PC-9 (cell line): Measurements from ENCODE around the gene TRABD2B. TPM values are rescaled to one million over a fixed set of nuclear protein-coding genes. Genes with fewer than 3 reads are reported as not detected.

Experiments used
- BruUV-seq: library from RNA; stranded (reverse); fragments of 400-500 nt; replicated peaks from 2 replicates; lab custom pipeline; 2021; lab: Mats Ljungman, UMichigan
- CTCF ChIA-PET: fragments of 300-600 bp; sonication (Branson Sonifier 250); formaldehyde crosslinking; loops from one replicate; lab custom pipeline; 2022; ENCODE audit warnings: antibody characterized with exemption; lab: Charles Lee
- POLR2A ChIA-PET: fragments of 300-600 bp; sonication (Branson Sonifier 250); formaldehyde crosslinking; loops from one replicate; lab custom pipeline; 2022; ENCODE audit warnings: antibody characterized with exemption; ENCODE audit not compliant: unreplicated experiment; lab: Charles Lee
- DNase-seq, 2 experiments: peaks; one replicate each; pipeline versions ENCODE4 v3.0.0 to v3.0.0-alpha.2; 2015 to 2022; ENCODE audit warnings: mixed read lengths in 1 of 2
- H2AFZ ChIP-seq: fragments of 200-600 bp; sonication (generic); 2 replicates; pipeline ENCODE4 v1.8.1; 2017; ENCODE audit warnings: antibody characterized with exemption
- H3F3A ChIP-seq: fragments of 200-600 bp; sonication (generic); 2 replicates; pipeline ENCODE4 v1.8.1; 2017; ENCODE audit warnings: antibody characterized with exemption, mild to moderate bottlenecking, low read depth; ENCODE audit not compliant: insufficient read depth
- H3K27ac ChIP-seq: fragments of 200-600 bp; sonication (generic); 2 replicates; pipeline ENCODE4 v1.6.1; 2016; ENCODE audit warnings: mixed run types
- H3K27me3 ChIP-seq: fragments of 200-600 bp; sonication (generic); 2 replicates; pipeline ENCODE4 v1.6.1; 2016; ENCODE audit warnings: low read depth, mixed run types; ENCODE audit not compliant: insufficient read depth
- H3K36me3 ChIP-seq: fragments of 200-600 bp; sonication (generic); 2 replicates; pipeline ENCODE4 v1.6.1; 2016; ENCODE audit warnings: low read depth, mixed run types
- H3K4me1 ChIP-seq: fragments of 200-600 bp; sonication (generic); replicated peaks from 2 replicates; pipeline ENCODE4 v1.6.1; 2016; ENCODE audit warnings: mixed run types; ENCODE audit not compliant: insufficient read depth
- H3K4me2 ChIP-seq: fragments of 200-600 bp; sonication (generic); 2 replicates; pipeline ENCODE4 v1.6.1; 2017; ENCODE audit warnings: mixed run types
- H3K4me3 ChIP-seq: fragments of 200-600 bp; sonication (generic); 2 replicates; pipeline ENCODE4 v1.6.1; 2016; ENCODE audit warnings: mixed run types
- H3K79me2 ChIP-seq: fragments of 200-600 bp; sonication (generic); 2 replicates; pipeline ENCODE4 v1.6.1; 2017; ENCODE audit warnings: low read depth, mixed run types
- H3K9me2 ChIP-seq: fragments of 200-600 bp; sonication (generic); 2 replicates; pipeline ENCODE4 v1.8.1; 2017; ENCODE audit warnings: mild to moderate bottlenecking; ENCODE audit not compliant: insufficient read depth
- H3K9me3 ChIP-seq: fragments of 200-600 bp; sonication (generic); 2 replicates; pipeline ENCODE4 v1.8.1; 2016; ENCODE audit warnings: low read depth; ENCODE audit not compliant: insufficient read depth
- H4K20me1 ChIP-seq: fragments of 200-600 bp; sonication (generic); 2 replicates; pipeline ENCODE4 v1.8.1; 2017; ENCODE audit not compliant: insufficient read depth
- CTCF ChIP-seq: fragments of 200-600 bp; sonication (generic); conservative IDR thresholded peaks from 2 replicates; pipeline ENCODE4 v1.6.1; 2017; ENCODE audit warnings: mixed run types, antibody characterized with exemption, mild to moderate bottlenecking, moderate library complexity
- EZH2 ChIP-seq: fragments of 200-600 bp; sonication (generic); IDR thresholded peaks from 2 replicates; pipeline ENCODE4 v1.8.0; 2017; ENCODE audit warnings: antibody characterized with exemption, low read depth
- intact Hi-C: fragments of 100-400 bp; cut with micrococcal nuclease; formaldehyde crosslinking; loops from one replicate; pipeline ENCODE4 v1.10.0; 2022; ENCODE audit not compliant: unreplicated experiment
- total RNA-seq: library from RNA; stranded (reverse); gene quantifications from 2 replicates; pipeline ENCODE4 v1.2.3, GENCODE V29; 2021

TRABD2B gene
- total RNA-seq, 1 experiment from 2014 or later = not detected

GRCh38 chr1:47849591-47850261 lies 147.5 kb downstream of the TRABD2B start:
- CTCF ChIA-PET = no interaction called here

GRCh38 chr1:47849005-47849521 lies 148.1 kb downstream of the TRABD2B start:
- H3K4me3 ChIP-seq = no peak overlapping the region
- no peak for DNase-seq
- intact Hi-C loops = no loop called here
- no peaks in the 10 kb centered on the region for H3F3A ChIP-seq
- no peak overlapping the region for H3K27ac ChIP-seq
- H3K9me2 ChIP-seq = no peaks in the 10 kb centered on the region
- POLR2A ChIA-PET = no interaction called here
- H3K36me3 ChIP-seq = no peaks in the 10 kb centered on the region
- H3K9me3 ChIP-seq = no peaks in the 10 kb centered on the region
- H4K20me1 ChIP-seq = no peaks in the 10 kb centered on the region
- TF ChIP-seq EZH2 (no peak), CTCF (no peak)
- BruUV-seq = no TSS peak
- no peaks in the 10 kb centered on the region for H3K27me3 ChIP-seq
- no peaks in the 10 kb centered on the region for H3K79me2 ChIP-seq
- H2AFZ ChIP-seq = no peak overlapping the region
- no peak overlapping the region for H3K4me2 ChIP-seq
- CTCF ChIA-PET = no interaction called here
- H3K4me1 ChIP-seq = no peaks in the 10 kb centered on the region

More at GRCh38 chr1:47849591-47850261, 147.5 kb downstream of the TRABD2B start:
- H3K27ac ChIP-seq = no peak overlapping the region
- H4K20me1 ChIP-seq = no peaks in the 10 kb centered on the region
- H3F3A ChIP-seq = no peaks in the 10 kb centered on the region
- no peak for DNase-seq
- no TSS peak for BruUV-seq
- no peaks in the 10 kb centered on the region for H3K79me2 ChIP-seq
- no peaks in the 10 kb centered on the region for H3K27me3 ChIP-seq
- no peaks in the 10 kb centered on the region for H3K9me2 ChIP-seq
- H3K4me1 ChIP-seq = no peaks in the 10 kb centered on the region
- no peak overlapping the region for H3K4me2 ChIP-seq
- intact Hi-C loops = no loop called here
- H3K4me3 ChIP-seq = no peak overlapping the region
- H3K9me3 ChIP-seq = no peaks in the 10 kb centered on the region
- POLR2A ChIA-PET = no interaction called here
- TF ChIP-seq EZH2 (no peak), CTCF (no peak)
- no peaks in the 10 kb centered on the region for H3K36me3 ChIP-seq
- H2AFZ ChIP-seq = no peak overlapping the region

- Histone ChIP-seq H3F3A (no peaks in the 10 kb centered on the region), H3K4me2 (no peak overlapping the region), H2AFZ (no peak overlapping the region), H3K9me2 (no peaks in the 10 kb centered on the region), H3K27me3 (peaks cover 6% of the 10 kb centered on the region; the same call in 1 of the 2 replicates), H3K4me1 (no peaks in the 10 kb centered on the region), H3K79me2 (no peaks in the 10 kb centered on the region), H3K9me3 (no peaks in the 10 kb centered on the region), H3K36me3 (no peaks in the 10 kb centered on the region), H3K4me3 (no peak overlapping the region), H3K27ac (no peak overlapping the region), H4K20me1 (no peaks in the 10 kb centered on the region)
- intact Hi-C loops = no loop called here
- BruUV-seq = no TSS peak
- CTCF ChIA-PET = no interaction called here
- POLR2A ChIA-PET = no interaction called here
- TF ChIP-seq CTCF = no peak
- TF ChIP-seq EZH2 = no peak
- no peak for DNase-seq
Measured at GRCh38 chr1:47847763-47848162, 149.4 kb downstream of the TRABD2B start.
